Midbrain (tissue), 1 donor: ENCODE measurements around the gene KPNA1.
"Not testable (repeated sequence)": the region's sequence is repeated elsewhere in the genome, so short reads cannot be mapped to it uniquely, and the experiment has no call there.

Experiments
- DNase-seq: peaks from one replicate; lab custom pipeline; 2025; lab: John Stamatoyannopoulos, UW

KPNA1 gene

DNA sequence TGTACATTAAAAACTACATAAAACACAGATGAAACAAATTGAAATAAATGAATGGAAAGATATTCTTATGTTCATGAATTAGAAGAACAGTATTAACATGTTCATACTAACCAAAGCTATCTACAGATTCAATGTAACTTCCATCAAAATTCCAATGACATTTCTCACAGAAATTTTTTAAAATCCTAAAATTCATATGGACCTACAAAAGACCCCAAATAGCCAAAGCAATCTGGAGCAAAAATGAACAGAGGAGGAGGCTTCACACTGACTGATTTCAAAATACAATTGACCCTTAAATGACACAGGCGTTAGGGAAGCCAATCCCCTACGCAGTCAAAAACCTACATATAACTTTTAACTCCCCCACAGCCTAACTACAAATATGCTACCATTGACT is 39.4 kb downstream of the KPNA1 start:
- DNase-seq: no peak

DNA sequence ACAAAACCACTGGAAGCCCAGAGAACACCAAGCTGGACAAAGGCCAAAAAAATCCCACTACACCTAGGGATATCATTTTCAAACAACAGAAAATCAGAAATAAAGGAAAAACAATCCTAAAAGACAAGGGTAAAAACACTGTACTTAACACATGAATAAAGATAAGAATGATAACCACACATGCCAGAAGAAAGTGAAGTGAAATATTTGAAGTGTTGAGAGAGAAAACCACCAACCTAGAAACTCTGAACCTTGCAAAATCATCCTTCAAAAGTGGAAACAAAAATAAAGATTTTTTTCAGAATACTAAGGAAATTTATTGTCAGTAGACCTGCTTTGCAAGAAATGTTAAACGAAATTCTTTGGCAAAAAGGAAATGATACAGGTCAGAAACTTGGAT is 45.1 kb downstream of the KPNA1 start:
- no peak for DNase-seq

DNA sequence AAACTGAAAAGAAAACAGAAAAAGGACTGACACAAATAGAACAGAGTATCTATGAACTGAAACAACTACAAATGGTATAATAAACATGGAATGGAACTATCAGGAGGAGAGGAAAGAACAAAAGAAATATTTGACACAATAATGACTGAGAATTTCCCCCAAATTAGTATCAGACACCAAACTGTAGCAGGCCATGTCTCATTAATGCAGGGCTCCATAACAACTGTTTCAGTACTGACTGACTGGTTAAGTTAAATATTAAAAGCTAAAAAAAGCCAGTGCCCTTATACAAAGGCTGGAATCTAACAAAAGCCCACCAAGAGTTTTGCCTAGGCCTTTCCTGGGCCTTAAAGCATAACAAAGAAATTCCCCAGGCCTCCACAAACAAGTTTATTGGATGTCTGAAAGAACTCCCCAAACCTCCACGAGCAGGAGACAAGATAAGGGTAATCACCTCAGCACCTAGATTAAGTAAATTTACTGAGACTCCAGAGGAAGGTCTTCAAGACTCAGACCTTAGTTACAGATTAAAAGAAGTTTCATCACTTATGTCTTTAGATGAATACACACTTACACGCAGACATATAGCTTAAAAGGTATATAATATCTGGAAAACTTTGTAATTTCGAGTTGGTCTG is 45.7 kb downstream of the KPNA1 start:
- no peak for DNase-seq

DNA sequence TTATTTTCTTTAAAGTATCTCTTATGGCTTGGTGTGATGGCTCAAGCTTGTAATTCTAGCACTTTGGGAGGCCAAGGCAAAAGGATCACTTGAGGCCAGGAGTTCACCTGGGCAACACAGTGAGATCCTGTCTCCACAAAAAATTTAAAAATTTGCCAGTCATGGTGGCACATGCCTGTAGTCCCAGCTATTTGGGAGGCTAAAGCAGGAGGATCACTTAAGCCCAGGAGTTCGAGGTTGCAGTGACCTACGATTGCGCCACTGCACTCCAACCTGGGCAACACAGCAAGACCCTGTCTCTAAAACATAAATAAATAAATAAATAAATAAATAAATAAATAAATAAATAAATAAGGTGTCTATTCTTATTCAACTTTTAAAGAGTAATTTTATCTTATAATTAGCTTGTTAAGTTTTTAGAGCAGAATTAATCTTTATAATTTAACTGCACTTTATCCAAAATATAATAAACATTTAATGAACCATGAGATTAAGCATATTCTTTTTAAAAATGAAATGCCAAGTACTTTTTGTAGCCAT is 48.0 kb downstream of the KPNA1 start:
- no peak for DNase-seq

DNA sequence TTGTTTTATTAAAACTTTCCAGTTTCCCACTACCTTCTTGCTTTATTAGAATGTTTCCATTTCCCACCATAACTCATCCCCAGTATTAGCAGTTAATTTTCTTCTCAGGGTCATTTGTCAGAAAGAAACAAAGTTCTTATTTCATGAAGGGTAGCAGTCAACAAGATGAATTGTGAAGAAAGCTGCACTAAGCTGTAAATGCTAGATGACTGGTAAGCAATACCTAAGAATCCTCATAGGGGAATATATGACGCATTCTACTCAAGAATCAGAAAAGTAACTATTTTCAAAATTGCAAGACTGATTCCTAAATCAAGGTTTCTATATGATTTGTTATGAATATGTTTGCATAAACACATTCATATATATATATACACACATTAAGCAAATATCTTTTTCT is 50.1 kb downstream of the KPNA1 start:
- no peak for DNase-seq

DNA sequence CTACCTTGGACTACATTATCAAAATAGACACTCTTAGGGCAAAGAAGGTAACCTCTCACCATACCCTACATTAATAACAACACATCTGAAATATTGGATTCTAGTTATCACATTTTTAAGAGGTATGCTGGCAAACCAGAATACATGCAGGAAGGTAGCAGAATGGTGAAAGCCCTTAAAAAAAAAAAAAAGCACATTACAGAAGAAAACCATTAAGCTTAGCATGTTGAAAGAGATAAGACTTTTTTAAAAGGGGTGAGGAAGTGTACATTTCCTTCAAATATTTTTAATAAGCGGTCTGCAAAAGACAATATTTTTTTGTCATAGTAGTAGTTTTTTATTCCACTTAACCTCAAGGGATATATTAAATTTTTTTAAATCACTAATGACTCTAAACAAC is 52.3 kb downstream of the KPNA1 start:
- DNase-seq: no peak

DNA sequence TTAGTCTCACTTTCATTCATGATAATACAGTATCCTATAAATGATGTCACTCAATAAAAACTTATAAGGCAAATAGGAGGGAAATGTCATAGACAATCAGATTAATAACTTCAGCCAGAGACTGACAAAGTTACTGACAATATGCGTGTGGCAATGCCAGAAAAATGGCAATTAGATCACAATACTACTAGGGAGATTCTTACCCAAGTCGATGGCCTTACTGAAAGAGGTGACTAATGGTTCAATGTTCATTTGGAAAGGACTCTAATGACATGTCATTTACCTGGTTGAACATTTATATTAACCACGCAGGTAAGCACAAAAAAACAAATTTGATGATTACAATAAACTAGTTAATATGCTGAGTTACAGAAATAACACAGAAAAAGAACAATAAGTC is 52.9 kb downstream of the KPNA1 start:
- DNase-seq: no peak

DNA sequence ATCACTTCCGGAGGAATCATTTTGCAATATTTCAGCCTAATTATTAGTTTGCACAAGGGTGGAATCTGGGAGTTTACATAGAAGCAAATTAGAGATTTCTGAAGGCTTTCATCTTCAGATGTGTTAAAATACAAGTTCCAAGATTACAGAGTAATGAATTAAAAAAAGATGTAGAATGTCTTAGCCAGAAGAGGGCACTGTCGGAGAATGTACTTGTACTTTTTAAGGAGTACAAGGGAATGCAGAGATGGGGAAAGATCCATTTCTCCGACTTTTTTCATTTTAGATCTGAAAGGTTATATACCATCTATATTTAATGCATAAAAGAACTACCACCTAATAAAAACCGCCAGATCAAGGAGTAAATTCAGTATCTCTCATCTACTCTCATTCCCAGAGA is 55.7 kb downstream of the KPNA1 start:
- peak; percentile 2 for DNase-seq

DNA sequence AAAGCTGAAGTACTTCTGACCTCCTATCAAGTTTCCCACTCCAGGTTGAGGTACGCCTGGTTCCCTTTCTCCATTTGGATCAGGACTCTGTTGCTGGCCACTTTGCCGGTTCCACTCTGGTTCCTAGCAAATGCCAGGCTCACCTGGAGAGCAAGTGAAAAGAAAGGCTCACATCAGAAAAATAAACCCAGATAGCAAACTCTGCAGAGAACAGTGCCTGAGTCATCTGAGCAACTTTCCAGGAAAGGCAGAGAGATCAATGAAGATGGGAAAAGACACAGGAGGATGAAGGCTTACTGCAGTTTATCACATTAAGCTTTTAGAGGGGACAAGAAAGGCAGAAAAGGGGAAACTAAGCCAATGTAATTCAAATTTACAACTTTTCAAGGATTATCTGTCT is 57.0 kb downstream of the KPNA1 start:
- DNase-seq: no peak

DNA sequence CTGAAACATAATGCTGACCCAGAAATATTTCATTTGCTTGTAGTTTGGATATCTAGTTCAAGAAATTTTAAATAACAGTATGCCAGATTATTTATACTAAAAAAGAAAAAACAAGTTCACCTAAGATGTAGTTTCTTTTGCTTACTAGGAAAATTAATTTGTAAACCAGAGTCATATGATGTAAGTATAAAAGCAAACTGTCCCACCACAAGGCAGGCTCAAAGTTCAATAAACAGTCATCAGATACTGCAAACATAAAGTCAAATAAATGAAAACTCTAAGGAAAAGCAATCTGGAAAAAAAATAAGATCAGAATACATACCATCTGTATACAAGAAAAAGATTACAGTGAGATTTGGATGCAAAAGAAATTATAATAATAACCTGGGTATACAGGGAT is 58.7 kb downstream of the KPNA1 start:
- no peak for DNase-seq

DNA sequence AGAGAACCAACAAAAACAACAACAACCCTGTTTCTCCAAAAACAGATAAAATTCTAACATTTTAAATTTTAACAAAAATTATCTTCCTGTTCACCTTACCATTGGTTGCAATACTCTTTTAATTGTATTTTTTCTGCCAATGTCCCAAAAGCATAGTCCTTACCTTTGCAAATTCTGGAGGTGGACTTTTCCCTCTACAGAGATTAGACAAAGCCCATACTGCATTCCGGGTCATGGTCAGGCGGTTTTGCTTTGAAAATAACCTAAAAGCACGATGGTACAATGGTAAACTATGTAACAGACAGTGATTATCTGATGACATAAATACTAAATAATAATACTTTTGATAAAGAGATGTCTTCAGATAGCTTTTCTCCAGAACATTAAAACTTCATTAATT is 63.4 kb downstream of the KPNA1 start:
- no peak for DNase-seq

DNA sequence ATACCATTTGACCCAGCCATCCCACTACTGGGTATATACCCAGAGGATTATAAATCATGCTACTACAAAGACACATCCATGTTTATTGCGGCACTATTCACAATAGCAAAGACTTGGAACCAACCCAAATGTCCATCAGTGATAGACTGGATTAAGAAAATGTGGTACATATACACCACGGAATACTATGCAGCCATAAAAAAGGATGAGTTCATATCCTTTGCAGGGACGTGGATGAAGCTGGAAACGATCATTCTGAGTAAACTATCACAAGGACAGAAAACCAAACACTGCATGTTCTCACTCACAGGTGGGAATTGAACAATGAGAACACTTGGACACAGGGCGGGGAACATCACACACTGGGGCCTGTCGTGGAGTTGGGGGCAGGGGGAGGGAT is 66.5 kb downstream of the KPNA1 start:
- not testable (repeated sequence) for DNase-seq

DNA sequence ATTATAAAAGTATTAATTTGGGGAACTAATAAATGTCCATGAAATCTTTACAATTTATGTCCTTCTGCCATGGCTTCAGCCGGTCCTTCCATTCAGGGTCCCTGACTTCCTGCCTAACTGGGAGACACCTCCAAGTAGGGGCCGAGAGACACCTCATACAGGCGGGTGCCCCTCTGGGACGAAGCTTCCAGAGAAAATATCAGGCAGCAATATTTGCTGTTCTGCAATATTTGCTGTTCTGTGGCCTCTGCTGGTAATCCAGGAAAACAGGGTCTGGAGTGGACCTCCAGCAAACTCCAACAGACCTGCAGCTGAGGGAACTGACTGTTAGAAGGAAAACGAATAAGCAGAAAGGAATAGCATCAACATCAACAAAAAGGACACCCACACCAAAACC is 70.2 kb downstream of the KPNA1 start:
- not testable (repeated sequence) for DNase-seq

DNA sequence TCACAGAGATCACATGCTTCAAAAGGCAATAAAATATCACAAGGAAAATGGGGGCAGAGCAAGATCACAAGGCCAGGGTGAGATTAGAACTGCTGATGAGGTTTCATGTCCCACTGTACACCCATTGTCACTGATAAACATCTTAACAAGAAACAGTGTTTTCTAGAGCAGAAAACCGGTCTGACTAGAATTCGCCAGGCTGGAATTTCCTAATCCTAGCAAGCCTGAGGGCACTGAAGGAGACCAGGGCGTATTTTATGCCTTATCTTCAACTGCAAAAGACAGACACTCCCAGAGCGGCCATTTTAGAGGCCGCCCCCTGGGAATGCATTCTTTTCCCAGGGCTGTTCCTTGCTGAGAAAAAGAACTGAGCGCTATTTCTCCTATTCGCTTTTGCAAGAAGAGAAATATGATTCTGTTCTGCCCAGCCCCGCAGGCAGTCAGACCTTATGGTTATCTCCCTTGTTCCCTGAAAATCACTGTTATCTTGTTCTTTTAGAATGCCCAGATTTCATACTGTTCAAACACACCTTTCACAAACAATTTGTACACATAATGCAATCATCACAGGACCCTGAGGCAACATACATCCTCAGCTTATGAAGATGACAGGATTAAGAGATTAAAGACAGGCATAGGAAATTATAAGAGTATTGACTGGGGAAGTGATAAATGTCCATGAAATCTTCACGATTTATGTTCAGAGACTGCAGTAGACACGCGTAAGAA is 70.8 kb downstream of the KPNA1 start:
- DNase-seq: not testable (repeated sequence)

DNA sequence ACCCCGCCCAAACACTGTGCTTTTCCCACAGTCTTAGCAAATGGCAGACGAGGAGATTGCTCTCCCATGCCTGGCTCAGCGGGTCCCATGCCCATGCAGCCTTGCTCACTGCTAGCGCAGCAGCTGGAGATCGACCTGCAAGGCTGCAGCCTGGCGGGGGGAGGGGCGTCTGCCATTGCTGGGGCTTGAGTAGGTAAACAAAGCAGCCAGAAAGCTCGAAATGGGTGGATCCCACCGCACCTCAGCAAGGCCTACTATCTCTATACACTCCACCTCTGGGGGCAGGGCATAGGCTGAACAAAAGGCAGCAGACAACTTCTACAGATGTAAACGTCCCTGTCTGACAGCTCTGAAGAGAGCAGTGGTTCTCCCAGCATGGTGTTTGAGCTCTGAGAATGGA is 71.6 kb downstream of the KPNA1 start:
- DNase-seq: no peak

DNA sequence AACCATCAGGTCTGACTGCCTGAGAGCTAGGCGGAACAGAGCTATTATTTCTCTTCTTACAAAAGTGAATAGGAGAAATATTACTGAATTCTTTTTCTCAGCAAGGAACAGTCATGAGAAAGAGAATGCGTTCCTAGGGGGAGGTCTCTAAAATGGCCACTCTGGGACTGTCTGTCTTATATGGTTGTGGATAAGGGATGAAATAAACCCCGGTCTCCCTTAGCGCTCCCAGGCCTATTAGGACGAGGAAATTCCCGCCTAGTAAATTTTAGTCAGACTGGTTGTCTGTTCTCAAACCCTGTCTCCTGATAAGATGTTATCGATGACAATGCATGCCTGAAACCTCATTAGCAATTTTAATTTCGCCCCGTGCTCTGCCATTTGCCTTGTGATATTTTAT is 78.8 kb downstream of the KPNA1 start:
- no peak for DNase-seq

DNA sequence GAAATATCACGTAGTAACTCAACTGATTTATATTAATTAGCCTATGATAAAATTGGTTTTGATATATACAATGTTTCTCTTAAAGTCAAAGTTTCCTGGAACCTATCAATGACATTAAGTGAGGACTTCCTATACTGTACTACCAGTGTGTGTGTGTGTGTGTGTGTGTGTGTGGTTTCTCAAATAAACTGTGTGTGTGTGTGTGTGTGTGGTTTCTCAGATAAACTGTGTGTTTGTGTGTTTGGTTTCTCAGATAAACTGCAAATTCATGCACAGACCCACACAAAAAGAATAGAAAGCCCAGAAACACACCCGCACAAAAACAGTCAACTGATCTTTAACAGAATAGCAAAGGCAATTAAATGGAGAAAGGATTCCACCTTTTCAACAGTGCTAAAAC is 84.4 kb downstream of the KPNA1 start:
- DNase-seq: no peak

DNA sequence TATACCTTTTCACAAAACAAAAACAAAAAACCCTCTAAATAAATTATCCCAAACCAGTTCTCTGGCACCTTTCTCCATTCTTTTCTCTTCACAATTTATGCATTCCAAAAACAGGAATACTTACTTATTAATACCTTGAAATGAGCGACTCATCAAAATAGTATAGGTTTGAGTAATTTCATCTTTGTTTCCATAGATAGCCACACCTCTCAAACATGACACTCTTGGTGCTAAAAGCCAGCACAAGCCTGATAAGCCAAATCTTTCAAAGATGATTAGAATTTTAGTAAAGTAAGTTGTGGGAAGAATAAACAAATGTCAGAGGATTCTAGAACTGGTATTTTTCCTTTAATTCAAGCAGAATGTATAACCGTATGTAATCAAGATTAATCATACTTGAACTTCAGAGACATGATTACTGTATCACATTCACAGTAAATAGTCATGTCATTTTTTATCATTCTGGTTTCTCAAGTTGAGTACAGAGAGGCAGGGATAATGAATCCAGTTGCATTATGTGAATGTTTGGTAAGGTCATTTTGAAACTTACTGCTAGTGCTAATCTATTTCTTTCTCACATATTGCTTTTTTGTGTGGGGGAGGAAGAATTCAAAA is 86.8 kb downstream of the KPNA1 start:
- no peak for DNase-seq

DNA sequence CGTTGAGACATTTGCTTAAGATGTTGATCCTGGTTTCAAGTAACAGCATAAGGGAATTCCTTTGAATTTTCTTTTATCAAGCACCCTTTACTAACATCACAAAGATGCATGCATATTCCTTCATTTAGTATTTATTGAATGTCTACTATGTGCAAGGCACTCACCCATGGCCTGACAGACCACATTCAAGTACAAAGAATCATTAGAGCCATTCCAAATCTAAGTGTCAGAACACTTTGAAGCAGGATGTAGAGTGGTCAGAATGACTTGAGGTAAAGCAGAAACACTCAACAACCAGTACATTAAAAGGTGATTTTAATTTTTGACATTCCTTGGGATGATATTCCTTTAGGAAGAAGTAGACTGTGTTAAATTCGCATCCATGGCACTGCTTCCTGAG is 92.9 kb downstream of the KPNA1 start:
- no peak for DNase-seq

DNA sequence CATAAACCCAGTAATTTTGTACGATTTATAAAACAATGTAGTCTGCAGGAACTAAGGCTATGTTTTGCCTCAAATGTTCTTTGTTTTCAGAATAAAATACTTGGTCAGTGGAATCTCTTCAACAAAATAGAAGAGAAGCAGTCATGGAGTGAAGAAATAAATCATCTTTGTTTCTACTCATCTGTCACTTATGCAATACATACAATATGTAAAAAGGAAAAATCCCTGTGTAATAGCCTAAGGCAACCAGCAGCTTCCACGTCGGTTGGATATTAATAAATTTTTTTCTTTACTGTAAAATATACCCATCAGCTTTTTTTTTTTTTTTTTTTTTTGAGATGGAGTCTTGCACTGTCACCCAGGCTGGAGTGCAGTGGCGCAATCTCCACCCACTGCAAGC is 93.6 kb downstream of the KPNA1 start:
- DNase-seq: no peak

DNA sequence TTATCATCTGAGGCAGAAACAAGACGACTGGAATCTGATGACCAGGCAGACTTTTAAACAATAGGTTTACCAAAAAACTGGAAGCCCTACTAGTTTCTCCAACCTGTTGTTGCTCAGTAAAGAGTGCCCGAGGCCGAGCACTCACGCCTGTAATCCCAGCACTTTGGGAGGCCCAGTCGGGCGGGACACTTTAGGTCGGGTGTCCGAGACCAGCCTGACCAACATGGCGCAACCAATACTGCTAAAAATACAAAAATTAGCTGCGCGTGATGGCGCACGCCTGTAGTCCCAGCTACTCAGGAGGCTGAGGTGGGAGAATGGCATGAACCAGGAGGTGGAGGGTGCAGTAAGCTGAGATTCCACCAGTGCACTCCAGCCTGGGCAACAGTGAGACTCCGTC is 97.8 kb downstream of the KPNA1 start:
- no peak for DNase-seq

DNA sequence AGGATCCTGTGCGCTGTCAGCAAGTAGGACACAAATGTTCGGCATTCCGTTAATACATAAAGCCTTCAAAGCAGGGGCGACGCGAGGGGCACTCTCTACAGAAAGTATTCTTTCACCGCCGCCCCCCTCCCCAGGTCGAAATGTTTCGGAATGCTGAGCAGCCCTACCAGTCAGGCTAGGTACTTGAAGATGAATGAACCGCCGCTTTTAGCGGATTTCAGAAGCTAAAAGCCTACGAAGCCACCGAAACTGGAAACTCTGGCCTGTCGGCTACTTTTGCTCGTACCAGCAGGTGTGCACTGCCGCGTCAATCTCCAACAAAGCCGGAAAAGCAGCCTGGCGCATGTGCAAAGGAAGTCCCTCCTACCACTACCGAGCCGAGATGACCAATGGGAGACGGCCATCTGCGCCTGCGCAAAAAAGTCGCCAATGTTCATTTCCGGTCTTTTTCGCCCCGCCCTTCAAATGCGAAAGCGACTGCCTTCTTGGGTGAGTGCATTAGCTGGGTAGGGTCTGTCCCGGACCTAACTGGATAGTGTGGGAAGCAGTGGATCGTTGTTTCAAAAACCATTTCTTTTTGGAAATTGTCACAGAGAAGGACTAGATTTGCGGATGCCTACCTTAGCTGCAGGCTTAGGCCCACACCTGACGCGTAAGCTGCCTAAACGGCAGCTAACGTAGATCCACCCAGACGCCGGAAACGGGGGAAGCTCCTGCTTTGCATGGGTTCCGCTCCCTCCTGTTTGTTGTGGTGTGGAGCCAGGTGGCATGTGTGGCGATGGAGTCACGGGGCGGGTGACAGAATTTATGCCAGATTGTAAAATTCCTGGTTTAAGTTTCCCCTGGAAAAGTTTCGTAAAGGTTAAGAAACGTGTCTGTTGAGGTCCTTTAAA is 98.7 kb downstream of the KPNA1 start, which contains the start of gene WDR5B:
WDR5B (minus strand) TSS at position 301 of the 893 bp plus-strand sequence. CDS start 534 bp downstream, outside the sequence.
- no peak for DNase-seq
